Activated T-cell treated with anti-CD3 and anti-CD28 coated beads, Interleukin-2, amount 50 U/mL, for 4 hours (primary cell): ENCODE results near the gene BACE2. TPM values are rescaled to one million over a fixed set of nuclear protein-coding genes. Genes with fewer than 3 reads are reported as not detected.

Experiments
- ATAC-seq, 2 donors: fragments of 200-7000 bp; cut with Tn5 transposase; one replicate each; pipeline ENCODE4 v1.10.0; 2021
- DNase-seq: peaks from one replicate; pipeline ENCODE4 v3.0.0-alpha.2; 2020
- H3K27me3 Mint-ChIP-seq: one replicate; pipeline ENCODE4 v1.8.0; 2021; ENCODE audit warnings: low read depth, mixed read lengths
- H3K36me3 Mint-ChIP-seq: one replicate; pipeline ENCODE4 v1.8.0; 2022; ENCODE audit warnings: mixed read lengths; ENCODE audit not compliant: insufficient read depth
- H3K4me1 Mint-ChIP-seq: one replicate; pipeline ENCODE4 v1.8.0; 2021; ENCODE audit warnings: low read depth, mixed read lengths
- H3K4me3 Mint-ChIP-seq: one replicate; pipeline ENCODE4 v1.8.0; 2021; ENCODE audit warnings: mild to moderate bottlenecking, moderate library complexity, mixed read lengths
- H3K9me3 Mint-ChIP-seq: one replicate; pipeline ENCODE4 v1.8.0; 2021; ENCODE audit warnings: mixed read lengths
- total RNA-seq, 3 donors: library from RNA; stranded (reverse); gene quantifications; one replicate each; pipeline ENCODE4 v1.2.1, GENCODE V29; 2021

BACE2 gene
- total RNA-seq, 3 donors from 2014 or later, result 0.32 to 0.53 (median 0.38) TPM

GRCh38 chr21:41321908-41322495, 154.0 kb downstream of the BACE2 start:
- Mint-ChIP-seq H3K4me3 (no peak overlapping the region), H3K9me3 (no peaks in the 10 kb centered on the region), H3K27me3 (peaks cover 28% of the 10 kb centered on the region), H3K36me3 (no peaks in the 10 kb centered on the region), H3K4me1 (peaks cover 4% of the 10 kb centered on the region)
- ATAC-seq (no peak), DNase-seq (no peak)

GRCh38 chr21:41322496-41323382, 154.8 kb downstream of the BACE2 start:
- no peak for ATAC-seq
- Mint-ChIP-seq H3K4me3 (no peak overlapping the region), H3K27me3 (peaks cover 22% of the 10 kb centered on the region), H3K9me3 (no peaks in the 10 kb centered on the region), H3K4me1 (peaks cover 1% of the 10 kb centered on the region), H3K36me3 (no peaks in the 10 kb centered on the region)
- DNase-seq, result no peak

- ATAC-seq (no peak), DNase-seq (no peak)
- Mint-ChIP-seq H3K4me3 (no peak overlapping the region), H3K27me3 (peaks cover 8% of the 10 kb centered on the region), H3K36me3 (no peaks in the 10 kb centered on the region), H3K9me3 (no peaks in the 10 kb centered on the region), H3K4me1 (peaks cover 1% of the 10 kb centered on the region)
These were observed 157.4 kb downstream of the BACE2 start for GRCh38 chr21:41325138-41325912.

- Mint-ChIP-seq H3K4me3 (no peak overlapping the region), H3K36me3 (no peaks in the 10 kb centered on the region), H3K4me1 (no peaks in the 10 kb centered on the region), H3K27me3 (no peaks in the 10 kb centered on the region), H3K9me3 (no peaks in the 10 kb centered on the region)
- DNase-seq (no peak), ATAC-seq (no peak)
These were observed 158.6 kb downstream of the BACE2 start for GRCh38 chr21:41326414-41327080.

- H3K36me3 Mint-ChIP-seq, result no peaks in the 10 kb centered on the region
- H3K27me3 Mint-ChIP-seq, result no peaks in the 10 kb centered on the region
- H3K4me1 Mint-ChIP-seq, result no peaks in the 10 kb centered on the region
- ATAC-seq, result no peak
- no peak for DNase-seq
- no peak overlapping the region for H3K4me3 Mint-ChIP-seq
- H3K9me3 Mint-ChIP-seq, result no peaks in the 10 kb centered on the region
These were observed 159.8 kb downstream of the BACE2 start for GRCh38 chr21:41327753-41328152.

- no peak for DNase-seq
- no peak overlapping the region for H3K4me3 Mint-ChIP-seq
These were observed 161.0 kb downstream of the BACE2 start for GRCh38 chr21:41328660-41329607.

More at GRCh38 chr21:41328660-41329607, 161.0 kb downstream of the BACE2 start:
- Mint-ChIP-seq H3K9me3 (peaks cover 3% of the 10 kb centered on the region), H3K36me3 (no peaks in the 10 kb centered on the region), H3K4me1 (no peaks in the 10 kb centered on the region), H3K27me3 (no peaks in the 10 kb centered on the region)
- ATAC-seq, result no peak

Other genes starting within 250 kb of the BACE2 start
- not detected for gene FAM3B, start 148.6 kb downstream of the BACE2 start, total RNA-seq
- gene MX2, start 193.9 kb downstream of the BACE2 start, total RNA-seq, result 1 to 10 TPM; 6.1 to 7.6 (median 7.4) TPM